Measurements from ENCODE around the gene MRAP. TPM values are rescaled to one million over a fixed set of nuclear protein-coding genes. Genes with fewer than 3 reads are reported as not detected.

MRAP gene
- total and polyA plus RNA-seq, 5 experiments from 2014 or later: not detected

DNA sequence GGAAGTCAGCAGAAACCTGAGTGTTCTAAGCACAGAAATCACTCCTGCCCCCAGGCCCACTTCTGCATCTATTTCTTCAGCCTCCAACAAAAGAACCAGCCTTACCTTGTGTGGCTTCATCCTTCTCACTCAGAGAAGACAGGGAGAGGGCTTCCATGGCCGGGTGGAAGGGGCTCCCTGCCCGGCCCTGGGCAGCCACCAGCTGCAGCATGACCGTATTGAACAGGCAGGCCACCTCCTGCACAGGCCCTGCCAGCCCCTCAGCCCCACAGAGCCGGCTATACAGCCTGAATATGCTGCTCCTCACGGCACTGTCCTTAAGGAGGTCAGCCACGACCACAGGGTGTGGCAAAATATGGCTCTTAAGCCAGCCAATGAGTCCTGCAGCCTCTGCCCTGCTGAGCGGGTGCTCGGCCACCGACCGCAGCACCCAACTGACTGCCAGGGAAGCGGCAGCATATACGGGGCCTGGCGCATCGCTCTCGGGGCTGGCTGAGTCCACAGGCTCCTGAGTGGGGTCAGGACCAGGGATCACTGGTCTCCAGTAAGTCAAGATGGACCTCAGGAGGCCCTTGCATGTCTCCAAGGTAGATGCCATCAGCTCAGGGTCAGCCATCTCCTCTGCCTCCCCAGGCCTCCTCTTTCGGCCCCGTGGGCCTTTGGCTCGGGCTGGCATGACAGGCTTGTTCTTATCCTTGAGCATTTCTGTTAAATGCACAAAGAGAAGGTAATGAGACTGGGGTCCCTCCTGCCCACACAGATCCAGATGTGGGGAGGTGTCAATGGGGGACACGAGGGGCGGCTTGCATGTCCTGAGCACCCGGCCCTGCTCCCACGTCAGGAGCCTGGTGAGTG, 17.9 kb downstream of the MRAP start:
- Mint-ChIP-seq H3K36me3 (peaks cover 4 to 86% (median 23%) of the 10 kb centered on the region in 3 donors), H3K27ac (no peak overlapping the region), H3K4me3 (no peak overlapping the region), H3K9me3 (no peaks in the 10 kb centered on the region), H3K4me1 (no peaks in the 10 kb centered on the region), H3K27me3 (no peaks in the 10 kb centered on the region)
- POLR2A ChIA-PET: no interaction called here
- no peak for ATAC-seq
- DNase-seq: no peak

DNA sequence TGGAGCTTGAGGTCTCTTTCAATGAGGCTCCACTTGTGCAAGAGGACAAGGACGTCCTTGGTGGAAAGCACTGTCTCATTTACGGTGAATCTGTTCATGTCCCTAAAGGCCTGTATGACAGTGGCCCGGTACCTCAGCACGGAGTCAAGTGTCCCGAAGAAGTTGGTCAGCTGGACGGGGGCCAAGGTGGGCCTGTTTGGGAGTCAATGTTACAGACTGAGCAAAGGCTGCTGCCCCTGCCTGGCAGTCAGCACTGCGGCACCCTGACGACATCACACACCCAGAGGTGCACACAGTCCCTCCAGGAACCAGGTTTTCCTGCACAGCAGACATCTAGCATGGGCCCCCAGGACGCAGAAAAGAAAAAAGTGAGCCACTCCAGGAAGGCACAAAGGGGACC, 19.1 kb downstream of the MRAP start:
- no peaks in the 10 kb centered on the region for H3K27me3 Mint-ChIP-seq
- H3K4me3 Mint-ChIP-seq: no peak overlapping the region
- no peak overlapping the region for H3K27ac Mint-ChIP-seq
- DNase-seq (no peak), ATAC-seq (no peak)
- H3K4me1 Mint-ChIP-seq: no peaks in the 10 kb centered on the region
- no peaks in the 10 kb centered on the region for H3K9me3 Mint-ChIP-seq
- H3K36me3 Mint-ChIP-seq: peaks cover 4 to 92% (median 23%) of the 10 kb centered on the region in 3 donors
- POLR2A ChIA-PET: no interaction called here

DNA sequence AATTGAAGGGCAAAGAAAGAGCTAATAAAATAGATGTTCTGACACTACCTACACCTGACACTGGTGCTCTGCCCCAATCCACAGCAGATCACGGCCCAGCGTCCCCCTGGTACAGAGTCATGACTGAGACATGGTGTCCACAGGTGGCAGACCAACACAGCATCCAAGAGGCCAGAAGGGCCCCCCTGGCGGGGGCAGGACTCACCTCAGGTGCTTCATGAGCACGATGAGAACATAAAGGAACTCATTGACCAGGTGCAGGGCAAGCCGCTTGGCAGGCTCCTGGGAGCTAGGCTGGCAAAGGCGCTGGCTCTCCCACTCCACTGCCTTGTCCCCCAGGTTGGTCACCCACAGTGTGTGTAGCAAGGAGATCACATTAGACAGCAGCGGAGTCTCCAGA, 20.4 kb downstream of the MRAP start:
- H3K4me3 Mint-ChIP-seq: no peak overlapping the region
- POLR2A ChIA-PET: no interaction called here
- peaks cover 0 to 92% (median 28%) of the 10 kb centered on the region in 3 donors for H3K36me3 Mint-ChIP-seq
- peak overlapping the region in 1 of 10 donors; percentile 43 for H3K27ac Mint-ChIP-seq
- DNase-seq (no peak), ATAC-seq (no peak)
- H3K27me3 Mint-ChIP-seq: no peaks in the 10 kb centered on the region
- H3K4me1 Mint-ChIP-seq: no peaks in the 10 kb centered on the region
- no peaks in the 10 kb centered on the region for H3K9me3 Mint-ChIP-seq

DNA sequence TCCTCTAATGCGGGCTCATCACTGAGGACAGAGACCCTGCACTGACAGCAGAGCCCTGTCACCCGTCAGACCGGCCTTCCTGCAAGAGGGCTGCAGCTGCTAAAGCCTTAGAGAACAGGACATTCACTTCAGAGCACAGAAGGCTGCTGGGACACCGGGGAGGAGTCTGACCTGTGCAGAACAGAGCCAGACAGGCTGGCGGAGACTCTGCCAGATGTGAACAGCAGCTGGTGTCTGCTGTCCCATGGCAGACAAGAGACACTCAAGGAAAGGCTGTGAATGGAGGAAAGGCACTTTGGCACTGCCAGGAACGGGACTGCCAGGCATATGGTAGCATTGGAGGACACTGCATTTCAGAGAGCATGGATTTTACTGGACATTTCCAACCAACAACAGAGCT, 21.4 kb downstream of the MRAP start:
- H3K4me1 Mint-ChIP-seq: no peaks in the 10 kb centered on the region
- H3K27me3 Mint-ChIP-seq: no peaks in the 10 kb centered on the region
- H3K4me3 Mint-ChIP-seq: no peak overlapping the region
- no peaks in the 10 kb centered on the region for H3K9me3 Mint-ChIP-seq
- POLR2A ChIA-PET: no interaction called here
- ATAC-seq: no peak
- peaks cover 1 to 94% (median 33%) of the 10 kb centered on the region in 3 donors for H3K36me3 Mint-ChIP-seq
- peak overlapping the region in 1 of 10 donors; percentile 13 for H3K27ac Mint-ChIP-seq
- DNase-seq: no peak

DNA sequence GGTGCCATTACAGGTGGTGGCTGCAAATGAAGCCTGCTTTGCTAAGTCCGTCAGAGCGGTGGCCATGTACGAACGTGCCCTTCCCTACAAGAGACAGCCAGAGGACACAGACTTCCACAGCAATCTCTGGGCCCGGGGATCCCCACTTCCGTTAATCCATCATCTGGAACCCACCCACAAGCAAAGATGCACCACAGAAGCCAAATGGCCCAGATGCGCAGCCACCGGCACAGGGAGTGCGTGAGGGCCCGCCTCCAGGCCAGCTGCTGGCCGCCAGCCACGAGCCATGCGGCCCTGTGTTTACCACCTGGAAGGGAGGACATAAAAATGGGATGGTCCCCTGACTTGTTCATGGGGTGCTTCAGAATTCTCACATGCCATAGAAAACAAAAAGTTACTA, 22.1 kb downstream of the MRAP start:
- H3K27ac Mint-ChIP-seq: no peak overlapping the region
- H3K4me3 Mint-ChIP-seq: no peak overlapping the region
- H3K4me1 Mint-ChIP-seq: no peaks in the 10 kb centered on the region
- no peaks in the 10 kb centered on the region for H3K27me3 Mint-ChIP-seq
- ATAC-seq (no peak), DNase-seq (no peak)
- POLR2A ChIA-PET: no interaction called here
- no peaks in the 10 kb centered on the region for H3K9me3 Mint-ChIP-seq
- peaks cover 7 to 97% (median 38%) of the 10 kb centered on the region in 3 donors for H3K36me3 Mint-ChIP-seq

DNA sequence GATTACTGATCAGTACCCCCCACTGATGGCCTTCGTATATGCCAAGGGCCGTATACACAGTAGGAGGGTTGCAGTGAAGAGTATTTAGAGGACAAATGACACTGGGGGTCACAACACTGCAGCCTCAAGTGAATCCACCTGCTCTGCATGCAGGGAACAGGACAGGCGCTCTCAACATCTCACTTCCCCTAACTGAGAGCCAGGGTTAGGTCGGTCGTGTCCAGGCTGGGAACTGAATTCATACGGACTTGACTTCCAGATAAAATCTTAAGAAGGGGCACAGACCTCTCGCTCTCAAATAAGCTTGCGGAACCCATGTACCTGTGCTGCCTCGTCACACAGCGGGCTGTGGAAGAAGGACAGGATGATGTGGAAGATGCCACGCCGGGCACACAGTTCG, 22.8 kb downstream of the MRAP start:
- Mint-ChIP-seq H3K27me3 (no peaks in the 10 kb centered on the region), H3K36me3 (peaks cover 7 to 97% (median 40%) of the 10 kb centered on the region in 3 donors), H3K4me1 (no peaks in the 10 kb centered on the region), H3K27ac (no peak overlapping the region), H3K9me3 (no peaks in the 10 kb centered on the region), H3K4me3 (no peak overlapping the region)
- POLR2A ChIA-PET: no interaction called here
- DNase-seq: no peak
- ATAC-seq: no peak

DNA sequence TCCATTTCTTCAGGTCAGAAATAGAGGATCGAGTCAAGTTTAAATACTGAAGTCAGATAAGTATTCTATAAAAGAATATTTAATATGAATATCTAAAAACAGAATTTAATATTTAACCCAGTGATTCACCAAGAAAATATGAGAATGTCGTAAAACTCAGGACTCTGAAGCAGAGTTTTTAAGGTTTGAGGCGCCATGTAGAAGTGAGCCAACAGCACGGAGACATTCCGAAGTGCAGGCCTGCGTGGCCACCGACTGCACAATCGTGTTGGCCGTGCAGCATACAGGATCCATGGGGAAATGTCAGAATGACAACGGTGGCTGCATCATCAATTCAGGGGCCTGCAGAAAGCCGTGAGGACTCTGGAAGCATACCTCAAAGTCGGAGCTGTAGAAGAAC, 23.4 kb downstream of the MRAP start:
- POLR2A ChIA-PET: no interaction called here
- peaks cover 7 to 99% (median 46%) of the 10 kb centered on the region in 3 donors for H3K36me3 Mint-ChIP-seq
- ATAC-seq (no peak), DNase-seq (no peak)
- H3K4me3 Mint-ChIP-seq: no peak overlapping the region
- H3K9me3 Mint-ChIP-seq: no peaks in the 10 kb centered on the region
- no peaks in the 10 kb centered on the region for H3K27me3 Mint-ChIP-seq
- H3K4me1 Mint-ChIP-seq: no peaks in the 10 kb centered on the region
- H3K27ac Mint-ChIP-seq: no peak overlapping the region

DNA sequence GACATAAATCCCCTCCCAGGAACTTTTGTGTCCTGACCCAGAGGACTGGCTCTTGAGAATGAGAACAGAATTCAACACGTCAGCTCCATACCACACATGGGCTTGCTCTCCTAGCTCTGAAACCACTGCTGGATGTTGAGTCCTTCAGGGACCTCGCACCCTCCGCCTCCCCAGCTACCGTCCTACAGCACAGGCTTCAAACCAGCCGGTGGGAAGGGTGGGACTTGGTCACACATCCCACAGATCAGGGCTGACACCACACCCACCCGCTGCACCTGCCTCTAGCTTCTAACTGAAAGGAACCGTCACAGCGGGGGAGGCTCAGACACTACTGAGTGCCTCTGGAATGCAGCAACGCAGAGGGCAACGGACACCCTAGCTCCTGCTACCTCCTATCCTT, 24.0 kb downstream of the MRAP start:
- peak overlapping the region in 1 of 10 donors; percentile 79 for H3K27ac Mint-ChIP-seq
- no peak for ATAC-seq
- no peak overlapping the region for H3K4me3 Mint-ChIP-seq
- peaks cover 0 to 2% (median 0%) of the 10 kb centered on the region in 9 donors for H3K9me3 Mint-ChIP-seq
- POLR2A ChIA-PET: no interaction called here
- H3K27me3 Mint-ChIP-seq: no peaks in the 10 kb centered on the region
- H3K4me1 Mint-ChIP-seq: no peaks in the 10 kb centered on the region
- DNase-seq: no peak
- peaks cover 9 to 99% (median 50%) of the 10 kb centered on the region in 3 donors for H3K36me3 Mint-ChIP-seq

DNA sequence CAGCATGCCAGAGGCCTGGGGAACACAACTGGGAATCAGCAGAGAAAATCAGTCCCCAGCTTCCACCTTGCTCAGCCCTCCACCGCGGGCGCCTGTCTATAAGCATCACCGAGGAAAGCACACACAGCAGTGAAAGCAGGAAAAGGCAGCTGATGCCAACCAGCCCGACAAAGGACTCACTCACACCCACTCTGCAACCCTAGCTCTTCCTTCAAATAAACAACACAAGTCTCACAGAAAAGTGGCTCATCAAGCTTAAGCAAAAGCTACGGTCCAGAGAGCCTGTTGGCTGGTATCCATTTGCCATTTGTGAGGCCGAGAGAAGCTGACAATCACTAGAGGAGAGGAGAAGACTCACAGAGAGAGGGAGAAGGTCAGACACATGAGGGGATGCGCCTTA, 27.1 kb downstream of the MRAP start:
- DNase-seq (no peak), ATAC-seq (no peak)
- H3K4me1 Mint-ChIP-seq: no peaks in the 10 kb centered on the region
- H3K9me3 Mint-ChIP-seq: peaks cover 0 to 3% (median 0%) of the 10 kb centered on the region in 9 donors
- H3K27ac Mint-ChIP-seq: peak overlapping the region in 1 of 10 donors; percentile 6
- H3K4me3 Mint-ChIP-seq: no peak overlapping the region
- POLR2A ChIA-PET: no interaction called here
- peaks cover 11 to 97% (median 56%) of the 10 kb centered on the region in 3 donors for H3K36me3 Mint-ChIP-seq
- H3K27me3 Mint-ChIP-seq: no peaks in the 10 kb centered on the region

DNA sequence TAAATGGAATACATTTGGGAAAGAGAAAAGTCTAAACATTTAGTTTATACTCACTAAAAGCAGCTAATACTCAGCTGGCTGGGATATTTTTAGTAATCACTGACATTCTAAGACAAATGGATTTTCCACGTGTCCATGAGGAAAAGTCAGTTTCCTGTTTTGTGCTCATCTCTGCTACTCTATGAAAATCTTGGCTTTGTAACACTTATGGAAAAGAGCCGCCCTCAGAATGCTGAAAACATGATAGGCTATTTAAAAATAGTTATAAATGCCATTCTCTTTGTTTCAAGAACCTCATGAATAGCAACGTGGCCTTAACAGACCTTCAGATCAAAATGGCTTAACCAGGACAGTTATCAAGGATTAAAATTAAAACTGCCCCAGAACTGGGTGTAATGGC, 29.9 kb downstream of the MRAP start:
- DNase-seq (no peak), ATAC-seq (no peak)
- Mint-ChIP-seq H3K36me3 (peaks cover 25 to 97% (median 69%) of the 10 kb centered on the region in 3 donors), H3K9me3 (peaks cover 0 to 3% (median 0%) of the 10 kb centered on the region in 9 donors), H3K27ac (no peak overlapping the region), H3K27me3 (no peaks in the 10 kb centered on the region), H3K4me3 (no peak overlapping the region), H3K4me1 (peaks cover 0 to 2% (median 0%) of the 10 kb centered on the region in 4 donors)
- POLR2A ChIA-PET: no interaction called here

DNA sequence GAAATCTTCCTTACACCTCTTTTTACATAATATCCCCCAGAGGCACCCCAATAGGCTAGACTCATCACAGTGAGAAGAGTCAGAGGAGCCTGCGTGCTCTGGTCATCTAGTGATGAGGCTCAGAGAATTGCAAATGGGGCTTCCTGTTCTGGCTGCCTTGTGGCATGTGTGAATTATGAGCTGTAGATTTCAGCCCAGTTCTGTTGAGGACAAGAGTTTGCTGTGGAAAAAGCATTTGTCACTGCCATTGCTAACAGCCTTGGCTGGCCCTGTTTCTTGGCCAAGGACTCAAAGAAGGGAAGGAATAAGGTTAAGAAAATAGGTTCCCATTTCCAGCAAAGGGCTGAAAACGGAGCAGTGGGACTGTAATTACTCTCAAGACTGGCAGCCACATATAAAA, 30.7 kb downstream of the MRAP start:
- POLR2A ChIA-PET: no interaction called here
- Mint-ChIP-seq H3K4me3 (no peak overlapping the region), H3K27me3 (no peaks in the 10 kb centered on the region), H3K4me1 (peaks cover 0 to 2% (median 0%) of the 10 kb centered on the region in 4 donors), H3K9me3 (peaks cover 0 to 3% (median 0%) of the 10 kb centered on the region in 9 donors), H3K27ac (peak overlapping the region in 1 of 10 donors; percentile 24), H3K36me3 (peaks cover 25 to 97% (median 70%) of the 10 kb centered on the region in 3 donors)
- DNase-seq (no peak), ATAC-seq (no peak)

DNA sequence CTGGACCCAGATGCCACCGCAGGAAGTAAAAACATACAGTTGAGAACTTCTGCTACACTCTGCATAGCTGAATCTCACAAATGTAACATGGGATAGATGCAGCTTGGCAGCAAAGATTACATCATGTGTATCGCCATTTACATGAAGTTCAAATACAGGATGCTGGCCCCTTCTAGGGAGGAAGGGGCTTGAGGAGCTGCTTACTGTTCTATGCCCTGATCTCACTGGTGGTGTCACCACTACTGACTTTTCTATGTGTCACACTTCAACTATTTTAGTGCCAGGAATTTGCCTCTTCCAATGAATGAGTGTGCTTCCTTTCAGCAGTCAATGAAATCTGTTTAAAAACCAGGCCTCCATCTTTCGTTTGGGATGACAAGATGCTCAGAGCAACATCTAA, 31.1 kb downstream of the MRAP start:
- H3K27ac Mint-ChIP-seq: no peak overlapping the region
- H3K4me3 Mint-ChIP-seq: no peak overlapping the region
- peaks cover 0 to 3% (median 0%) of the 10 kb centered on the region in 9 donors for H3K9me3 Mint-ChIP-seq
- no peak for ATAC-seq
- no peaks in the 10 kb centered on the region for H3K27me3 Mint-ChIP-seq
- no peak for DNase-seq
- H3K36me3 Mint-ChIP-seq: peaks cover 25 to 97% (median 67%) of the 10 kb centered on the region in 3 donors
- POLR2A ChIA-PET: no interaction called here
- H3K4me1 Mint-ChIP-seq: peaks cover 0 to 2% (median 0%) of the 10 kb centered on the region in 4 donors

DNA sequence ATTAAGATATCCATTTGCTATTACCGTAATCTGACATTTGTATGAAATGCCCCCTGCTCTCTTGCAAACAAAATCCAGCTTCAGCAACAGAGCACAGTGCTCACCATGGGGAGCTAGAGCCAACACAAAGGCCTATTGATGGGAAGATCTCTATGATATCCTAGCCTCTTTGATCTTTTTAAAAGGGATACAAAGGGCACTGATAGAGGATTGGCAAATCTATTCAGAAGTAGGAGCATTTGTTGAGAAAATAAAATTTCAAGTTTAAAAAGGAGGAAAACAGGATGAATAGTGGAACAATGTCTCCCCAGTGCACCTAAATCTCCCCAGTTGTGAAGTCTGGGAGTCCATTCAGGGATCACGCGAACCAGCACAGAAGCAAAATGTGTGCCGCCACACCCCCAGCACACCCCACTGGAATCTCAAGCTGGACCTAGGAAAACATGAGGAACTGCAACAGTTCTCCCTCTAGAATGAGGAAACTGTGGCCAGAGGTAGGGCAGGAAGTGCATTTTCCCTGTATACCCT, 32.2 kb downstream of the MRAP start:
- Mint-ChIP-seq H3K36me3 (peaks cover 18 to 97% (median 70%) of the 10 kb centered on the region in 3 donors), H3K4me1 (peaks cover 0 to 2% (median 1%) of the 10 kb centered on the region in 4 donors), H3K27me3 (no peaks in the 10 kb centered on the region), H3K9me3 (peaks cover 0 to 3% (median 0%) of the 10 kb centered on the region in 9 donors), H3K4me3 (no peak overlapping the region), H3K27ac (peak overlapping the region in 2 of 10 donors; percentile 5 to 49)
- POLR2A ChIA-PET: no interaction called here
- ATAC-seq (no peak), DNase-seq (no peak)
